ENCODE data around the gene KDM3A.

GRCh38 chr2:86523491-86523890, 82.3 kb downstream of the KDM3A start:
- TF ChIP-seq KLF1 (tag by site-specific recombination; IDR thresholded peaks at IDR 0.05) (no peak), YY2 (tag by site-specific recombination; IDR thresholded peaks at IDR 0.05) (no peak), CTCF (tag by site-specific recombination; IDR thresholded peaks at IDR 0.05) (no peak), ZBTB11 (tag by site-specific recombination; conservative IDR thresholded peaks at IDR 0.05; ENCODE audit: low read depth) (no peak), ZBTB1 (tag by site-specific recombination; IDR thresholded peaks at IDR 0.05) (no peak)

Measured in HEK293 (cell line).